Measurements from ENCODE around the gene KCNF1.
A peak's percentile ranks its signal among the peaks of the same experiment; 100 is the strongest.

KCNF1 gene

GRCh38 chr2:10904455-10904854, 7.3 kb upstream of the KCNF1 start:
- no peaks in the 10 kb centered on the region for H3K36me3 ChIP-seq (replicated peaks)
- H3K27me3 ChIP-seq (ENCODE audit: low read depth) = no peaks in the 10 kb centered on the region
- in situ Hi-C loops (cut with MboI; ENCODE audit: low sequenced_read_pairs) = no loop called here
- H3K4me1 ChIP-seq = no peaks in the 10 kb centered on the region
- no peak overlapping the region for H3K4me3 ChIP-seq
- no peaks in the 10 kb centered on the region for H3K9me3 ChIP-seq
- no peak for DNase-seq (ENCODE audit: low spot score in 2 of 2)

GRCh38 chr2:10905006-10905861, 6.5 kb upstream of the KCNF1 start:
- Histone ChIP-seq H3K4me1 (no peaks in the 10 kb centered on the region), H3K36me3 (replicated peaks) (no peaks in the 10 kb centered on the region), H3K9me3 (no peaks in the 10 kb centered on the region), H3K27me3 (ENCODE audit: low read depth) (no peaks in the 10 kb centered on the region; the same call in 1 of the 2 replicates), H3K4me3 (no peak overlapping the region)
- in situ Hi-C loops (cut with MboI; ENCODE audit: low sequenced_read_pairs) = no loop called here
- DNase-seq (ENCODE audit: low spot score in 2 of 2) = no peak

- Histone ChIP-seq H3K4me1 (no peaks in the 10 kb centered on the region), H3K36me3 (replicated peaks) (no peaks in the 10 kb centered on the region), H3K4me3 (no peak overlapping the region), H3K27me3 (ENCODE audit: low read depth) (peaks cover 5% of the 10 kb centered on the region; the same call in 1 of the 2 replicates), H3K9me3 (no peaks in the 10 kb centered on the region)
- no peak for DNase-seq (ENCODE audit: low spot score in 2 of 2)
- in situ Hi-C loops (cut with MboI; ENCODE audit: low sequenced_read_pairs) = no loop called here
Measured at GRCh38 chr2:10905862-10906143, 5.9 kb upstream of the KCNF1 start.

GRCh38 chr2:10906926-10907625, 4.7 kb upstream of the KCNF1 start:
- H3K4me1 ChIP-seq = no peaks in the 10 kb centered on the region
- H3K36me3 ChIP-seq (replicated peaks) = no peaks in the 10 kb centered on the region
- no peaks in the 10 kb centered on the region for H3K9me3 ChIP-seq
- in situ Hi-C loops (cut with MboI; ENCODE audit: low sequenced_read_pairs) = no loop called here
- DNase-seq (ENCODE audit: low spot score in 2 of 2) = no peak
- H3K27me3 ChIP-seq (ENCODE audit: low read depth) = peaks cover 16% of the 10 kb centered on the region
- H3K4me3 ChIP-seq = no peak overlapping the region

- Histone ChIP-seq H3K9me3 (no peaks in the 10 kb centered on the region), H3K4me3 (no peak overlapping the region), H3K27me3 (ENCODE audit: low read depth) (peaks cover 23% of the 10 kb centered on the region), H3K36me3 (replicated peaks) (no peaks in the 10 kb centered on the region), H3K4me1 (no peaks in the 10 kb centered on the region)
- DNase-seq (ENCODE audit: low spot score in 2 of 2) = no peak
- in situ Hi-C loops (cut with MboI; ENCODE audit: low sequenced_read_pairs) = no loop called here
Measured at GRCh38 chr2:10908195-10908594, 3.5 kb upstream of the KCNF1 start.

- Histone ChIP-seq H3K4me3 (no peak overlapping the region), H3K27me3 (ENCODE audit: low read depth) (peaks cover 23% of the 10 kb centered on the region), H3K36me3 (replicated peaks) (no peaks in the 10 kb centered on the region), H3K4me1 (no peaks in the 10 kb centered on the region), H3K9me3 (no peaks in the 10 kb centered on the region)
- in situ Hi-C loops (cut with MboI; ENCODE audit: low sequenced_read_pairs) = no loop called here
- peak; percentile 8 to 76 for DNase-seq (ENCODE audit: low spot score in 2 of 2)
Measured at GRCh38 chr2:10909050-10909995, 2.4 kb upstream of the KCNF1 start.

- no peak overlapping the region for H3K4me3 ChIP-seq
- no peaks in the 10 kb centered on the region for H3K9me3 ChIP-seq
- in situ Hi-C loops (cut with MboI; ENCODE audit: low sequenced_read_pairs) = no loop called here
- DNase-seq (ENCODE audit: low spot score in 2 of 2) = no peak
- H3K36me3 ChIP-seq (replicated peaks) = no peaks in the 10 kb centered on the region
- H3K27me3 ChIP-seq (ENCODE audit: low read depth) = peaks cover 23% of the 10 kb centered on the region
- no peaks in the 10 kb centered on the region for H3K4me1 ChIP-seq
Measured at GRCh38 chr2:10909996-10910341, 1.8 kb upstream of the KCNF1 start.

- no peaks in the 10 kb centered on the region for H3K9me3 ChIP-seq
- H3K36me3 ChIP-seq (replicated peaks) = no peaks in the 10 kb centered on the region
- H3K4me3 ChIP-seq = no peak overlapping the region
- H3K27me3 ChIP-seq (ENCODE audit: low read depth) = peaks cover 23% of the 10 kb centered on the region
- H3K4me1 ChIP-seq = no peaks in the 10 kb centered on the region
- DNase-seq (ENCODE audit: low spot score in 2 of 2) = no peak
- in situ Hi-C loops (cut with MboI; ENCODE audit: low sequenced_read_pairs) = no loop called here
Measured at GRCh38 chr2:10910625-10911024, 1.1 kb upstream of the KCNF1 start.

- in situ Hi-C loops (cut with MboI; ENCODE audit: low sequenced_read_pairs) = no loop called here
Measured at GRCh38 chr2:10912076-10912731, 470 bp downstream of the KCNF1 start.

GRCh38 chr2:10912796-10913455, 1.2 kb downstream of the KCNF1 start:
- Histone ChIP-seq H3K4me3 (no peak overlapping the region), H3K36me3 (replicated peaks) (no peaks in the 10 kb centered on the region), H3K4me1 (no peaks in the 10 kb centered on the region), H3K9me3 (no peaks in the 10 kb centered on the region), H3K27me3 (ENCODE audit: low read depth) (peaks cover 23% of the 10 kb centered on the region)
- DNase-seq (ENCODE audit: low spot score in 2 of 2) = no peak
- in situ Hi-C loops (cut with MboI; ENCODE audit: low sequenced_read_pairs) = no loop called here

More at GRCh38 chr2:10912076-10912731, 470 bp downstream of the KCNF1 start:
- DNase-seq (ENCODE audit: low spot score in 2 of 2) = no peak
- Histone ChIP-seq H3K4me1 (no peaks in the 10 kb centered on the region), H3K36me3 (replicated peaks) (no peaks in the 10 kb centered on the region), H3K27me3 (ENCODE audit: low read depth) (peaks cover 23% of the 10 kb centered on the region), H3K4me3 (peak overlapping the region; percentile 17; the same call in 1 of the 2 replicates), H3K9me3 (no peaks in the 10 kb centered on the region)

- H3K4me3 ChIP-seq = no peak overlapping the region
- in situ Hi-C loops (cut with MboI; ENCODE audit: low sequenced_read_pairs) = no loop called here
Measured at GRCh38 chr2:10913501-10914271, 2.0 kb downstream of the KCNF1 start.

GRCh38 chr2:10914272-10914693, 2.5 kb downstream of the KCNF1 start:
- Histone ChIP-seq H3K9me3 (no peaks in the 10 kb centered on the region), H3K36me3 (replicated peaks) (no peaks in the 10 kb centered on the region), H3K4me1 (no peaks in the 10 kb centered on the region), H3K27me3 (ENCODE audit: low read depth) (peaks cover 23% of the 10 kb centered on the region), H3K4me3 (no peak overlapping the region)
- DNase-seq (ENCODE audit: low spot score in 2 of 2) = peak; percentile 6 to 49
- in situ Hi-C loops (cut with MboI; ENCODE audit: low sequenced_read_pairs) = no loop called here

More at GRCh38 chr2:10913501-10914271, 2.0 kb downstream of the KCNF1 start:
- H3K36me3 ChIP-seq (replicated peaks) = no peaks in the 10 kb centered on the region
- H3K9me3 ChIP-seq = no peaks in the 10 kb centered on the region
- H3K27me3 ChIP-seq (ENCODE audit: low read depth) = peaks cover 23% of the 10 kb centered on the region
- H3K4me1 ChIP-seq = no peaks in the 10 kb centered on the region
- DNase-seq (ENCODE audit: low spot score in 2 of 2) = no peak

Data from HAP-1 (cell line).